ENCODE measurements around the gene LITAF.
"Not testable (repeated sequence)": the region's sequence is repeated elsewhere in the genome, so short reads cannot be mapped to it uniquely, and the experiment has no call there.

LITAF gene

GRCh38 chr16:11605891-11606290 is 19.2 kb upstream of the LITAF start:
- H3K4me3 ChIP-seq (replicated peaks; ENCODE audit: low read depth, low read length), result no peak overlapping the region
- TF ChIP-seq CTCF (IDR thresholded peaks at IDR 0.05; ENCODE audit: low read depth, low read length, missing control alignments), result no peak
- DNase-seq (ENCODE audit: extremely low read depth, low read depth), result no peak

GRCh38 chr16:11605564-11605886 is 18.8 kb upstream of the LITAF start:
- H3K4me3 ChIP-seq (replicated peaks; ENCODE audit: low read depth, low read length), result no peak overlapping the region
- no peak for DNase-seq (ENCODE audit: extremely low read depth, low read depth)
- no peak for TF ChIP-seq CTCF (IDR thresholded peaks at IDR 0.05; ENCODE audit: low read depth, low read length, missing control alignments)

GRCh38 chr16:11604783-11605563 is 18.3 kb upstream of the LITAF start:
- TF ChIP-seq CTCF (IDR thresholded peaks at IDR 0.05; ENCODE audit: low read depth, low read length, missing control alignments), result no peak
- no peak overlapping the region for H3K4me3 ChIP-seq (replicated peaks; ENCODE audit: low read depth, low read length)
- no peak for DNase-seq (ENCODE audit: extremely low read depth, low read depth)

- not testable (repeated sequence) for DNase-seq (ENCODE audit: extremely low read depth, low read depth); H3K4me3 ChIP-seq (replicated peaks; ENCODE audit: low read depth, low read length)
Observed at GRCh38 chr16:11604296-11604695, 17.6 kb upstream of the LITAF start.

GRCh38 chr16:11603331-11603750 is 16.6 kb upstream of the LITAF start:
- TF ChIP-seq CTCF (IDR thresholded peaks at IDR 0.05; ENCODE audit: low read depth, low read length, missing control alignments), result no peak
- no peak for DNase-seq (ENCODE audit: extremely low read depth, low read depth)
- no peak overlapping the region for H3K4me3 ChIP-seq (replicated peaks; ENCODE audit: low read depth, low read length)

- no peak for TF ChIP-seq CTCF (IDR thresholded peaks at IDR 0.05; ENCODE audit: low read depth, low read length, missing control alignments)
- DNase-seq (ENCODE audit: extremely low read depth, low read depth), result no peak
- H3K4me3 ChIP-seq (replicated peaks; ENCODE audit: low read depth, low read length), result no peak overlapping the region
Observed at GRCh38 chr16:11602321-11602720, 15.6 kb upstream of the LITAF start.

GRCh38 chr16:11601911-11602310 is 15.2 kb upstream of the LITAF start:
- TF ChIP-seq CTCF (IDR thresholded peaks at IDR 0.05; ENCODE audit: low read depth, low read length, missing control alignments), result no peak
- no peak overlapping the region for H3K4me3 ChIP-seq (replicated peaks; ENCODE audit: low read depth, low read length)
- DNase-seq (ENCODE audit: extremely low read depth, low read depth), result no peak
